Measurements from ENCODE around the gene RXRG.

RXRG gene

GRCh38 chr1:165397944-165398343, 47.0 kb downstream of the RXRG start:
- TF ChIP-seq CTCF (IDR thresholded peaks at IDR 0.05; ENCODE audit: extremely low read depth, insufficient read depth, missing control alignments) = no peak
- in situ Hi-C loops (cut with MboI; ENCODE audit: low pct_unique_long_range_greater_than_20kb, low sequenced_read_pairs, unreplicated experiment) = loop anchor here (25.0 kb wide), 3 partner anchors 314 to 1089 kb away; no protein-coding TSS in a partner anchor
- no peak for DNase-seq (ENCODE audit: low spot score)

- in situ Hi-C loops (cut with MboI; ENCODE audit: low pct_unique_long_range_greater_than_20kb, low sequenced_read_pairs, unreplicated experiment) = loop anchor here (25.0 kb wide), 3 partner anchors 316 to 1091 kb away; no protein-coding TSS in a partner anchor
- TF ChIP-seq CTCF (IDR thresholded peaks at IDR 0.05; ENCODE audit: extremely low read depth, insufficient read depth, missing control alignments) = no peak
- no peak for DNase-seq (ENCODE audit: low spot score)
Observed at GRCh38 chr1:165395901-165396300, 49.0 kb downstream of the RXRG start.

GRCh38 chr1:165395478-165395877, 49.4 kb downstream of the RXRG start:
- DNase-seq (ENCODE audit: low spot score) = no peak
- TF ChIP-seq CTCF (IDR thresholded peaks at IDR 0.05; ENCODE audit: extremely low read depth, insufficient read depth, missing control alignments) = no peak
- in situ Hi-C loops (cut with MboI; ENCODE audit: low pct_unique_long_range_greater_than_20kb, low sequenced_read_pairs, unreplicated experiment) = loop anchor here (25.0 kb wide), 3 partner anchors 317 to 1092 kb away; no protein-coding TSS in a partner anchor

- peak; percentile 85 for DNase-seq (ENCODE audit: low spot score)
- in situ Hi-C loops (cut with MboI; ENCODE audit: low pct_unique_long_range_greater_than_20kb, low sequenced_read_pairs, unreplicated experiment) = loop anchor here (25.0 kb wide), 3 partner anchors 319 to 1094 kb away; no protein-coding TSS in a partner anchor
- peak; percentile 92 for TF ChIP-seq CTCF (IDR thresholded peaks at IDR 0.05; ENCODE audit: extremely low read depth, insufficient read depth, missing control alignments)
Observed at GRCh38 chr1:165392634-165393571, 52.0 kb downstream of the RXRG start.

- no peak for TF ChIP-seq CTCF (IDR thresholded peaks at IDR 0.05; ENCODE audit: extremely low read depth, insufficient read depth, missing control alignments)
- DNase-seq (ENCODE audit: low spot score) = no peak
- in situ Hi-C loops (cut with MboI; ENCODE audit: low pct_unique_long_range_greater_than_20kb, low sequenced_read_pairs, unreplicated experiment) = loop anchor here (25.0 kb wide), 3 partner anchors 323 to 1098 kb away; no protein-coding TSS in a partner anchor
Observed at GRCh38 chr1:165389609-165390008, 55.3 kb downstream of the RXRG start.

- in situ Hi-C loops (cut with MboI; ENCODE audit: low pct_unique_long_range_greater_than_20kb, low sequenced_read_pairs, unreplicated experiment) = loop anchor here (25.0 kb wide), 3 partner anchors 324 to 1099 kb away; no protein-coding TSS in a partner anchor
- no peak for DNase-seq (ENCODE audit: low spot score)
- no peak for TF ChIP-seq CTCF (IDR thresholded peaks at IDR 0.05; ENCODE audit: extremely low read depth, insufficient read depth, missing control alignments)
Observed at GRCh38 chr1:165387961-165388360, 57.0 kb downstream of the RXRG start.

All from GM13977 (cell line).